NT2/D1 (cell line): ENCODE measurements around the gene PHACTR4.

Experiments used
- SUZ12 ChIP-seq: IDR thresholded peaks from 2 replicates; pipeline ENCODE4 v1.6.1; 2011; ENCODE audit not compliant: insufficient read length, insufficient read depth; ENCODE audit errors: extremely low read depth
- YY1 ChIP-seq: IDR thresholded peaks from 2 replicates; pipeline ENCODE4 v1.6.1; 2011; ENCODE audit not compliant: insufficient read length, insufficient read depth

DNA sequence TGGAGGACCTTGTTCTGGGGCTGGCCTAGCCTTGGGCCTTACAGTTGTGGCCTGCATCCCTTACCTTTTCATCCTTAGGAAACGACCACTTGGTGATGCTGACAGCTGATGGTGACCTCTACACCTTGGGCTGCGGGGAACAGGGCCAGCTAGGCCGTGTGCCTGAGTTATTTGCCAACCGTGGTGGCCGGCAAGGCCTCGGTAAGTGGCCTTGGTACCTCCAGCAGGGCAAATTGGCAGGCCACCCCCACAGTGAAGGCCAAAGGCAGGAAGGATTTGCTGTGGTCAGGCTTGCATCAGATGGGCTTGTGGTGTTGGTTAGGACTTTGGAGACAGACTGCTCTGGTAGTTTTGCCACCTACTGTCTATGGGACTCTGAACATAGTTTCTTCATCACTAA, 165.6 kb downstream of the PHACTR4 start:
- TF ChIP-seq YY1 (no peak), SUZ12 (no peak)
